Measurements from ENCODE around the gene NOS1AP.

GRCh38 chr1:162396201-162396906 is 326.9 kb downstream of the NOS1AP start:
- TF ChIP-seq POLR2A (IDR thresholded peaks at IDR 0.05; ENCODE audit: borderline replicate concordance, extremely low read depth, insufficient read depth, insufficient read length) (no peak), CTCF (IDR thresholded peaks at IDR 0.05 in 2 of 3, conservative IDR thresholded peaks at IDR 0.05 in 1 of 3; ENCODE audit: borderline replicate concordance in 1 of 3, insufficient read depth in 1 of 3, low read depth in 2 of 3, low read length in 2 of 3) (no peak), ZFX (IDR thresholded peaks at IDR 0.05) (no peak), POLR2AphosphoS5 (IDR thresholded peaks at IDR 0.05; ENCODE audit: low read depth, low read length) (no peak), SIN3A (IDR thresholded peaks at IDR 0.05; ENCODE audit: low read depth) (no peak), ZBTB33 (IDR thresholded peaks at IDR 0.05; ENCODE audit: extremely low read depth, insufficient replicate concordance, low read length) (no peak), CEBPB (IDR thresholded peaks at IDR 0.05; ENCODE audit: low read depth) (no peak)
